Measurements from ENCODE around the gene NPC2. TPM values are rescaled to one million over a fixed set of nuclear protein-coding genes. Genes with fewer than 3 reads are reported as not detected.

The NPC2 gene
- total and polyA plus RNA-seq, 10 donors = 191 to 956 (median 298) TPM

GRCh38 chr14:74510223-74510931, 17.3 kb upstream of the NPC2 start:
- Histone ChIP-seq H3K4me3 (no peak overlapping the region), H3K4me1 (peaks cover 0 to 27% (median 21%) of the 10 kb centered on the region in 6 donors), H3K9me3 (no peaks in the 10 kb centered on the region), H3K27ac (no peak overlapping the region), H3K36me3 (no peaks in the 10 kb centered on the region), H3K27me3 (replicated peaks in 1 of 7) (peaks cover 0 to 20% (median 0%) of the 10 kb centered on the region in 7 donors)
- TF ChIP-seq POLR2AphosphoS5 (IDR thresholded peaks at IDR 0.05) (no peak), POLR2A (IDR thresholded peaks at IDR 0.05) (no peak)
- TF ChIP-seq, protein P1, sequence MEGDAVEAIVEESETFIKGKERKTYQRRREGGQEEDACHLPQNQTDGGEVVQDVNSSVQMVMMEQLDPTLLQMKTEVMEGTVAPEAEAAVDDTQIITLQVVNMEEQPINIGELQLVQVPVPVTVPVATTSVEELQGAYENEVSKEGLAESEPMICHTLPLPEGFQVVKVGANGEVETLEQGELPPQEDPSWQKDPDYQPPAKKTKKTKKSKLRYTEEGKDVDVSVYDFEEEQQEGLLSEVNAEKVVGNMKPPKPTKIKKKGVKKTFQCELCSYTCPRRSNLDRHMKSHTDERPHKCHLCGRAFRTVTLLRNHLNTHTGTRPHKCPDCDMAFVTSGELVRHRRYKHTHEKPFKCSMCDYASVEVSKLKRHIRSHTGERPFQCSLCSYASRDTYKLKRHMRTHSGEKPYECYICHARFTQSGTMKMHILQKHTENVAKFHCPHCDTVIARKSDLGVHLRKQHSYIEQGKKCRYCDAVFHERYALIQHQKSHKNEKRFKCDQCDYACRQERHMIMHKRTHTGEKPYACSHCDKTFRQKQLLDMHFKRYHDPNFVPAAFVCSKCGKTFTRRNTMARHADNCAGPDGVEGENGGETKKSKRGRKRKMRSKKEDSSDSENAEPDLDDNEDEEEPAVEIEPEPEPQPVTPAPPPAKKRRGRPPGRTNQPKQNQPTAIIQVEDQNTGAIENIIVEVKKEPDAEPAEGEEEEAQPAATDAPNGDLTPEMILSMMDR (IDR thresholded peaks at IDR 0.05 in 8 of 11, conservative IDR thresholded peaks at IDR 0.05 in 3 of 11) = no peak
- peak; percentile 58 for DNase-seq
- 74 to 85% (median 78%) methylated on average over 18 to 21 of the region's 21 CpGs for WGBS, 5 donors
- intact Hi-C loops (cut with DNase I; ENCODE audit: low total_unique reads) = no loop called here

- 89 to 100% (median 93%) methylated on average over 10 of the region's 10 CpGs for WGBS, 5 donors
- intact Hi-C loops (cut with DNase I; ENCODE audit: low total_unique reads) = no loop called here
- TF ChIP-seq POLR2AphosphoS5 (IDR thresholded peaks at IDR 0.05) (no peak), POLR2A (IDR thresholded peaks at IDR 0.05) (no peak)
- TF ChIP-seq, protein P1 (IDR thresholded peaks at IDR 0.05 in 8 of 11, conservative IDR thresholded peaks at IDR 0.05 in 3 of 11) = no peak
Measured at GRCh38 chr14:74509587-74510222, 16.6 kb upstream of the NPC2 start.

DNA sequence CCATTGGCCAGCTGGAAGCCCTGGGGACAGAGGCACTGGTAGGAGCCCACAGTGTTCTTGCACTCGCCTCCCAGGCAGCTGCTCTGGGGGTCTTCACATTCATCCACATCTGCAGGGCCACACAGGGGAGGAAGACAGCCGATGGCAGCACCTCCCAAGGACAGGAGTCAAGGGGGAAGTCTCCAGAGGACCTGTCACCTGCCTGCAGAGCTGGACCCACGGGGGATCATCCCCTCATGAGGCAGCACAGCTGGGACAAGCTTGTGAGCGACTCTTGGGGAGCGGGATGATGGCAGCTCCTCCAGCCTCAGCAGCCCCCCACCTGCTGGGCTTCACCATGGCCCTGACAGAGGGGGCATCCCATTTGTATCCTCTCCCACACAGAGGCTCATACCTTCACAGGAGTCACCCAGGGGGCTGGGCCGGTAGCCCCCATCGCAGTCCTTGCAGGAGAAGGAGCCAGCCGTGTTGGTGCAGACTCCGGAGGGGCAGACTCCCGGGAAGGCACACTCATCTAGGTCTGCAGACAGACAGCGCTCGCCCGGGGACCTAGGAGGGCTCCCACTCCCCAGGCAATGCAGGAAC, 15.8 kb upstream of the NPC2 start:
- H3K9me3 ChIP-seq = no peaks in the 10 kb centered on the region
- intact Hi-C loops (cut with DNase I; ENCODE audit: low total_unique reads) = no loop called here
- peaks cover 0 to 20% (median 0%) of the 10 kb centered on the region in 7 donors for H3K27me3 ChIP-seq (replicated peaks in 1 of 7)
- no peak overlapping the region for H3K4me3 ChIP-seq
- 82 to 94% (median 85%) methylated on average over 9 to 13 of the region's 13 CpGs for WGBS, 5 donors
- peak; percentile 67 for DNase-seq
- H3K4me1 ChIP-seq = peaks cover 0 to 16% (median 9%) of the 10 kb centered on the region in 6 donors
- no peak overlapping the region for H3K27ac ChIP-seq
- no peaks in the 10 kb centered on the region for H3K36me3 ChIP-seq
- TF ChIP-seq POLR2A (IDR thresholded peaks at IDR 0.05) = no peak
- no peak for TF ChIP-seq POLR2AphosphoS5 (IDR thresholded peaks at IDR 0.05)
- TF ChIP-seq, protein P1 (IDR thresholded peaks at IDR 0.05 in 8 of 11, conservative IDR thresholded peaks at IDR 0.05 in 3 of 11) = no peak

More at GRCh38 chr14:74509587-74510222, 16.6 kb upstream of the NPC2 start:
- H3K9me3 ChIP-seq = no peaks in the 10 kb centered on the region
- H3K36me3 ChIP-seq = no peaks in the 10 kb centered on the region
- H3K4me1 ChIP-seq = peaks cover 0 to 23% (median 17%) of the 10 kb centered on the region in 6 donors
- H3K27ac ChIP-seq = no peak overlapping the region
- no peak overlapping the region for H3K4me3 ChIP-seq
- DNase-seq = peak; percentile 50
- H3K27me3 ChIP-seq (replicated peaks in 1 of 7) = peaks cover 0 to 20% (median 0%) of the 10 kb centered on the region in 7 donors

DNA sequence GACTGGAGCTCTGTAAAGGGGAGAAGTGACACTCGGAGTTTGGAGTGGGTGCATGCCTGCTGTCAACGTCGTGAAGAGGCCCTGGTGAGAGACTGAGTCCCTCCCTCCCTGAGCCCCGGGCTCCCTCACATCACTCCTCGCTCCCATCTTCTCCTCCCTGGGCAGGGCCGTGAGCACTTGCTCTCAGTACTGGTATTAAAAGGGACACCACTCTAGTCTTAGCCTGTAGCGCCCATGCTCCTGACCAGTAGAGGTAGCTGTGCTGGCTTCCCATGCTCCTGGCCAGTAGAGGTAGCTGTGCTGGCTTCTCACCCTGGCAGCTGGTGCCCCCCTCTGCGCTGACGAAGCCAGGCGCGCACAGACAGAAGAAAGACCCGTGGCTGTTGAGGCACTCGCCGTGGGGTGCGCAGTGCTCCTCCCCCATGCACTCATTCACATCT, 15.2 kb upstream of the NPC2 start:
- peak; percentile 51 for DNase-seq
- Histone ChIP-seq H3K36me3 (no peaks in the 10 kb centered on the region), H3K4me1 (peaks cover 0 to 15% (median 8%) of the 10 kb centered on the region in 6 donors), H3K4me3 (no peak overlapping the region), H3K27ac (no peak overlapping the region), H3K9me3 (no peaks in the 10 kb centered on the region), H3K27me3 (replicated peaks in 1 of 7) (peaks cover 0 to 20% (median 0%) of the 10 kb centered on the region in 7 donors)
- WGBS, 5 donors = 52 to 64% (median 59%) methylated on average over 15 of the region's 15 CpGs
- TF ChIP-seq POLR2AphosphoS5 (IDR thresholded peaks at IDR 0.05) = no peak
- no peak for TF ChIP-seq POLR2A (IDR thresholded peaks at IDR 0.05)
- TF ChIP-seq, protein P1 (IDR thresholded peaks at IDR 0.05 in 8 of 11, conservative IDR thresholded peaks at IDR 0.05 in 3 of 11) = no peak
- intact Hi-C loops (cut with DNase I; ENCODE audit: low total_unique reads) = no loop called here
